ENCODE results near the gene CCNDBP1.

The CCNDBP1 gene

GRCh38 chr15:43210807-43211206, 25.6 kb downstream of the CCNDBP1 start:
- no peak overlapping the region for H2AFZ ChIP-seq (ENCODE audit: low read depth, low read length)
- no peaks in the 10 kb centered on the region for H3K4me1 ChIP-seq (ENCODE audit: low read length)
- H3K4me2 ChIP-seq (ENCODE audit: low read length) = no peak overlapping the region
- no peak overlapping the region for H3K9ac ChIP-seq (ENCODE audit: low read length)
- H3K36me3 ChIP-seq (replicated peaks; ENCODE audit: low read depth, low read length) = no peaks in the 10 kb centered on the region
- no peak overlapping the region for H3K27ac ChIP-seq (ENCODE audit: low read length)
- no peaks in the 10 kb centered on the region for H4K20me1 ChIP-seq (ENCODE audit: insufficient read depth, low read length)
- peaks cover 9% of the 10 kb centered on the region; the same call in 1 of the 2 replicates for H3K27me3 ChIP-seq (ENCODE audit: low read depth, low read length)
- no peak overlapping the region for H3K4me3 ChIP-seq (ENCODE audit: low read length)
- no peaks in the 10 kb centered on the region for H3K79me2 ChIP-seq (ENCODE audit: low read length)
- no peaks in the 10 kb centered on the region for H3K9me3 ChIP-seq (ENCODE audit: insufficient read depth, low read length)
- no peak for TF ChIP-seq EZH2phosphoT487 (IDR thresholded peaks at IDR 0.05; ENCODE audit: low read depth)
- no peak for TF ChIP-seq CTCF (IDR thresholded peaks at IDR 0.05; ENCODE audit: low read depth, low read length)

DNA sequence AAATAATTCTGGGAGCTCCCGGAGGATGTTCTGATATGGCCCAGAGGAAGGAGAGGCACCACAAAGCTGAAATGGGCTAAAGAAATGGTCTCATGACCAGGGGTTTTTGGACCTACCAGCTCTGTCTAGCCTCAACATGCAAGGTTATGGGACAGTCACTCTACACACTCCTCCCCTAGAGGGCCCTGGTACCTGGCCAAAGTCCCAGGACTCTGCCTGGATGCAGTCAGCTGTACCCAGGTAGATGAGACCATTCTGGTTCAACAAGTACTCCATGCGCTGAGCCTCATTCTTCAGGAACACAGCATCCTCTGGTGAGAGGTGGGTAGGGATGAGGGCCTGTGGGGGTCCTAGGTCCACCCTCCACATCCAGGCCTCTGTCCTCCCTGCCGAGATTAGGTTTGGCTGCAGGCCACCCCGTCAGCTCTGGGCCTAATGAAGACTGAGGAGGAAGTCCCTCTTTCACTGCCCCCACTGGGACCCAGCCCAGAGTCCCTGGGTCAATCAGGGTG, 26.1 kb downstream of the CCNDBP1 start:
- H4K20me1 ChIP-seq (ENCODE audit: insufficient read depth, low read length) = no peaks in the 10 kb centered on the region
- H3K9ac ChIP-seq (ENCODE audit: low read length) = no peak overlapping the region
- H3K4me1 ChIP-seq (ENCODE audit: low read length) = no peaks in the 10 kb centered on the region
- H3K4me3 ChIP-seq (ENCODE audit: low read length) = no peak overlapping the region
- no peak overlapping the region for H3K4me2 ChIP-seq (ENCODE audit: low read length)
- no peaks in the 10 kb centered on the region for H3K79me2 ChIP-seq (ENCODE audit: low read length)
- no peak for TF ChIP-seq EZH2phosphoT487 (IDR thresholded peaks at IDR 0.05; ENCODE audit: low read depth)
- no peak for TF ChIP-seq CTCF (IDR thresholded peaks at IDR 0.05; ENCODE audit: low read depth, low read length)
- H3K27me3 ChIP-seq (ENCODE audit: low read depth, low read length) = peaks cover 6% of the 10 kb centered on the region; the same call in 1 of the 2 replicates
- no peak overlapping the region for H2AFZ ChIP-seq (ENCODE audit: low read depth, low read length)
- no peaks in the 10 kb centered on the region for H3K9me3 ChIP-seq (ENCODE audit: insufficient read depth, low read length)
- H3K27ac ChIP-seq (ENCODE audit: low read length) = no peak overlapping the region
- H3K36me3 ChIP-seq (replicated peaks; ENCODE audit: low read depth, low read length) = no peaks in the 10 kb centered on the region

GRCh38 chr15:43212299-43212698, 27.1 kb downstream of the CCNDBP1 start:
- Histone ChIP-seq H2AFZ (ENCODE audit: low read depth, low read length) (no peak overlapping the region), H3K4me2 (ENCODE audit: low read length) (no peak overlapping the region), H3K4me1 (ENCODE audit: low read length) (no peaks in the 10 kb centered on the region), H3K4me3 (ENCODE audit: low read length) (no peak overlapping the region), H4K20me1 (ENCODE audit: insufficient read depth, low read length) (no peaks in the 10 kb centered on the region), H3K27me3 (ENCODE audit: low read depth, low read length) (peaks cover 2% of the 10 kb centered on the region; the same call in 1 of the 2 replicates), H3K9me3 (ENCODE audit: insufficient read depth, low read length) (no peaks in the 10 kb centered on the region), H3K27ac (ENCODE audit: low read length) (no peak overlapping the region), H3K36me3 (replicated peaks; ENCODE audit: low read depth, low read length) (no peaks in the 10 kb centered on the region), H3K79me2 (ENCODE audit: low read length) (no peaks in the 10 kb centered on the region), H3K9ac (ENCODE audit: low read length) (no peak overlapping the region)
- no peak for TF ChIP-seq CTCF (IDR thresholded peaks at IDR 0.05; ENCODE audit: low read depth, low read length)
- no peak for TF ChIP-seq EZH2phosphoT487 (IDR thresholded peaks at IDR 0.05; ENCODE audit: low read depth)

DNA sequence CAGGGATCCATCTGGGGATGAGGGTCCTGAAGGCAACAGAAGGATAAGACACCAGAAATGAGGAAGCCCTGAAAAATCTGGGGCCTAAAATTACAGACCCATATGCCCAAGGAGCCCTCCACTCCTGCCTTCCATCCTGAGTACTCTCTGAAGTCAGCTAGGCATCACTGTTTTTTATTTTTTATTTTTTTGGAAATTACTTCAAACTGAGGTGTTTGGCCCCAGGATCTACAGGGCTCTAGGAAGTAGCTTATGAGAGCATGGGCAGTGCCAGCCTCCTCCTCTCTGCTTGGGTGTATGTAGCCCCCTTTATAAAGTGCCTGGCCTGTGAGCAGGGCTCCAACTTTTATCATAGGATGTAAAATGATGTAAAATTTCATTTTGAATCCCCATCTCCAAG, 27.7 kb downstream of the CCNDBP1 start:
- no peaks in the 10 kb centered on the region for H3K4me1 ChIP-seq (ENCODE audit: low read length)
- no peak overlapping the region for H3K4me2 ChIP-seq (ENCODE audit: low read length)
- H3K27ac ChIP-seq (ENCODE audit: low read length) = no peak overlapping the region
- H3K4me3 ChIP-seq (ENCODE audit: low read length) = no peak overlapping the region
- H3K79me2 ChIP-seq (ENCODE audit: low read length) = no peaks in the 10 kb centered on the region
- H2AFZ ChIP-seq (ENCODE audit: low read depth, low read length) = no peak overlapping the region
- no peak overlapping the region for H3K9ac ChIP-seq (ENCODE audit: low read length)
- no peaks in the 10 kb centered on the region for H3K9me3 ChIP-seq (ENCODE audit: insufficient read depth, low read length)
- H3K27me3 ChIP-seq (ENCODE audit: low read depth, low read length) = no peaks in the 10 kb centered on the region
- TF ChIP-seq EZH2phosphoT487 (IDR thresholded peaks at IDR 0.05; ENCODE audit: low read depth) (no peak), CTCF (IDR thresholded peaks at IDR 0.05; ENCODE audit: low read depth, low read length) (no peak)
- H4K20me1 ChIP-seq (ENCODE audit: insufficient read depth, low read length) = no peaks in the 10 kb centered on the region
- H3K36me3 ChIP-seq (replicated peaks; ENCODE audit: low read depth, low read length) = no peaks in the 10 kb centered on the region

Measured in OCI-LY3 (cell line).